HepG2 (cell line): ENCODE data around the gene GSPT1. TPM values are rescaled to one million over a fixed set of nuclear protein-coding genes. Genes with fewer than 3 reads are reported as not detected.
A peak's percentile ranks its signal among the peaks of the same experiment; 100 is the strongest.

ENCODE experiments used
- BCL3 ChIP-seq: sonication (generic); formaldehyde crosslinking; IDR thresholded peaks from 2 replicates; pipeline ENCODE4 v1.5.1; 2020; ENCODE audit warnings: mild to moderate bottlenecking, missing genetic modification reagents, moderate library complexity
- CAMTA2 ChIP-seq: sonication (generic); formaldehyde crosslinking; IDR thresholded peaks from 2 replicates; pipeline ENCODE4 v1.4.0; 2020; ENCODE audit warnings: mild to moderate bottlenecking, missing genetic modification reagents, borderline replicate concordance
- FOXO1 ChIP-seq: sonication (generic); formaldehyde crosslinking; IDR thresholded peaks from 2 replicates; pipeline ENCODE4 v1.4.0; 2020; ENCODE audit warnings: missing genetic modification reagents
- MYPOP ChIP-seq: sonication (generic); formaldehyde crosslinking; IDR thresholded peaks from 2 replicates; pipeline ENCODE4 v1.8.1; 2023; ENCODE audit warnings: mild to moderate bottlenecking, moderate library complexity, missing genetic modification reagents
- RFX1 ChIP-seq: fragments of 450-650 bp; IDR thresholded peaks from 2 replicates; pipeline ENCODE4 v1.6.1; 2017
- RFXANK ChIP-seq: IDR thresholded peaks from 2 replicates; pipeline ENCODE4 v1.6.1; 2016
- SIN3B ChIP-seq: fragments of 150-350 bp; IDR thresholded peaks from 2 replicates; pipeline ENCODE4 v1.6.1; 2014; ENCODE audit warnings: low read length
- SMARCC2 ChIP-seq: fragments of 450-650 bp; IDR thresholded peaks from 2 replicates; pipeline ENCODE4 v1.6.1; 2017; ENCODE audit warnings: antibody characterized with exemption, mild to moderate bottlenecking
- SNAPC5 ChIP-seq: sonication (generic); formaldehyde crosslinking; IDR thresholded peaks from 2 replicates; pipeline ENCODE4 v1.8.1; 2023; ENCODE audit warnings: mild to moderate bottlenecking, missing genetic modification reagents, borderline replicate concordance
- SRSF9 ChIP-seq: fragments of 200-400 bp; formaldehyde crosslinking; IDR thresholded peaks from 2 replicates; pipeline ENCODE4 v1.6.1; 2018; ENCODE audit warnings: borderline replicate concordance, mild to moderate bottlenecking, low read depth, low read length; ENCODE audit not compliant: insufficient read depth, poor library complexity, severe bottlenecking
- ZBTB34 ChIP-seq: sonication (generic); formaldehyde crosslinking; IDR thresholded peaks from 2 replicates; pipeline ENCODE4 v1.8.0; 2022; ENCODE audit warnings: mild to moderate bottlenecking, missing genetic modification reagents
- ZKSCAN1 ChIP-seq: fragments of 150-350 bp; IDR thresholded peaks from 2 replicates; pipeline ENCODE4 v1.6.1; 2014; ENCODE audit warnings: low read length
- ZNF230 ChIP-seq: sonication (generic); formaldehyde crosslinking; IDR thresholded peaks from 2 replicates; pipeline ENCODE4 v1.4.0; 2020; ENCODE audit warnings: mild to moderate bottlenecking, missing genetic modification reagents
- ZNF296 ChIP-seq: sonication (generic); formaldehyde crosslinking; conservative IDR thresholded peaks from 2 replicates; pipeline ENCODE4 v1.5.0; 2020; ENCODE audit warnings: mild to moderate bottlenecking, missing genetic modification reagents
- ZNF333 ChIP-seq: sonication (generic); formaldehyde crosslinking; IDR thresholded peaks from 2 replicates; pipeline ENCODE4 v1.4.0; 2020; ENCODE audit warnings: mild to moderate bottlenecking, missing genetic modification reagents, borderline replicate concordance
- ZNF501 ChIP-seq: sonication (generic); formaldehyde crosslinking; IDR thresholded peaks from 2 replicates; pipeline ENCODE4 v1.5.1; 2020; ENCODE audit warnings: mild to moderate bottlenecking, moderate library complexity, missing genetic modification reagents
- ZNF784 ChIP-seq: sonication (generic); formaldehyde crosslinking; IDR thresholded peaks from 2 replicates; pipeline ENCODE4 v1.5.1; 2020; ENCODE audit warnings: missing genetic modification reagents, mild to moderate bottlenecking, borderline replicate concordance
- ZNF878 ChIP-seq: sonication (generic); formaldehyde crosslinking; IDR thresholded peaks from 2 replicates; pipeline ENCODE4 v1.8.1; 2023; ENCODE audit warnings: mild to moderate bottlenecking, missing genetic modification reagents, moderate library complexity
- ZUFSP ChIP-seq: sonication (generic); formaldehyde crosslinking; IDR thresholded peaks from 2 replicates; pipeline ENCODE4 v1.9.0; 2021; ENCODE audit warnings: missing genetic modification reagents, mild to moderate bottlenecking, borderline replicate concordance
- polyA plus RNA-seq, 8 experiments: library from polyadenylated mRNA; depleted of rRNA in 3 of 8; stranded (reverse) in 7 of 8; unstranded in 1 of 8; fragments of >200 nt; fragmentation: Illumina TruSeq in 4 of 8; extraction: Trizol in 4 of 8; gene quantifications; 2 replicates each; pipeline versions ENCODE4 v1.2.1 to v1.2.3, GENCODE V29; 2011 to 2016; ENCODE audit warnings: low read depth in 4 of 8, missing spikeins in 1 of 8, mixed read lengths in 1 of 8; ENCODE audit not compliant: insufficient read depth in 1 of 8
- total RNA-seq, 5 experiments: library from RNA; depleted of rRNA; stranded (reverse); fragments of >200 nt; fragmentation: Illumina TruSeq; extraction: Trizol; gene quantifications; 2 replicates each; pipeline ENCODE4 v1.2.3, GENCODE V29; 2016; ENCODE audit warnings: low read depth in 1 of 5
- TF ChIP-seq, protein P1 (sequence below): IDR thresholded peaks from 2 replicates; pipeline ENCODE4 v1.6.1; 2012; ENCODE audit warnings: low read depth, low read length, improper control_type of control experiment

The GSPT1 gene
- total and polyA plus RNA-seq, 2 of the 13 experiments (the other 11 are each of a cell fraction or from before 2014, with no cell fraction given) = 120 to 316 TPM

DNA sequence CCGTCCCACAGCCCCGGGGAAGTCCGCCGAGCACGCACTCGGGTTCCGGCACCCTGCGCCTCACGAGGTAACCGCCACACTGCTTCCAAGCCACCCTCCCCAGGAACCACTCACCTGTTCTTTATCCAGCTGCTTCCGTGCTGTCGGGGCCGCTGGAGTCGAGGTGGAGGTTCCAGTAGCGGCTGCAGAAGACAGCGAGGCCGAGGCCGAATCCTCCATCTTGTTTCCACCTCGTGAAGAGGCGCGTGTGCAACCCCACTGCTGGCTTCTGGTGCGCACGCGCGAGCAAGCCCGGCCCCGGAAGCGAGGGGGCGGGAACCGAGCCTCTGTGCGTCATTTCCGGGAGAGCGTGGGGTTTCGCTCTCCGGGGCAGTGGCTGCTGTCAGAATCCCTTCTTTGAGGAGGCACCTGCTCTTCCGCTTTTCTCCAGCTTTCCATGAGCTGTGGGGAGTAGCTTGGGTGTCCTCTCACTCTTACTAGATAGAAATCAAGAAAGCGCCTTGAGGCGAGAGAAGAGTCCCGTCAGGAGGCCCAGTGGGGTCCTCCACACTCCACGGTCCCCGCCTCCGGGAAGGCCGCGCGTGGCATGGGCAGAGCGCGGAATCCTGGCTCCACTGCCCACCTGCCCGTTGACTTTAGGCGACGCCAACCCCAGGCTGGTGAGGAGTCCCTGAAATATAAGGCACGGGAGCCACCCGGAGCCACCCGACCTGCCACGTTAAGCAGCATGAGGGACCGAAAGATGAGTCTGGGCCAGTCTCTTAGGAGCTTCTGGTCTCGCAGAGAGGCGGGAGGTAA lies 64.3 kb downstream of the GSPT1 start, which contains the start of gene RSL1D1 (continued):
- TF ChIP-seq, protein P1, sequence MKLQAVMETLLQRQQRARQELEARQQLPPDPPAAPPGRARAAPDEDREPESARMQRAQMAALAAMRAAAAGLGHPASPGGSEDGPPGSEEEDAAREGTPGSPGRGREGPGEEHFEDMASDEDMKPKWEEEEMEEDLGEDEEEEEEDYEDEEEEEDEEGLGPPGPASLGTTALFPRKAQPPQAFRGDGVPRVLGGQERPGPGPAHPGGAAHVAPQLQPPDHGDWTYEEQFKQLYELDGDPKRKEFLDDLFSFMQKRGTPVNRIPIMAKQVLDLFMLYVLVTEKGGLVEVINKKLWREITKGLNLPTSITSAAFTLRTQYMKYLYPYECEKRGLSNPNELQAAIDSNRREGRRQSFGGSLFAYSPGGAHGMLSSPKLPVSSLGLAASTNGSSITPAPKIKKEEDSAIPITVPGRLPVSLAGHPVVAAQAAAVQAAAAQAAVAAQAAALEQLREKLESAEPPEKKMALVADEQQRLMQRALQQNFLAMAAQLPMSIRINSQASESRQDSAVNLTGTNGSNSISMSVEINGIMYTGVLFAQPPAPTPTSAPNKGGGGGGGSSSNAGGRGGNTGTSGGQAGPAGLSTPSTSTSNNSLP = peak; percentile 16; the same call in 1 of the 2 replicates
- TF ChIP-seq ZNF333 (CRISPR knock-in tag) (peak; percentile 91; the same call in 1 of the 2 replicates), ZNF230 (CRISPR knock-in tag) (peak; percentile 98), ZKSCAN1 (0 out of 2 replicates have a peak, but pooled peaks have one; percentile 64), ZBTB34 (CRISPR knock-in tag) (no peak), ZNF878 (CRISPR knock-in tag) (0 out of 2 replicates have a peak, but pooled peaks have one; percentile 7), ZNF784 (peak; percentile 86), ZUFSP (CRISPR knock-in tag) (no peak), ZNF501 (CRISPR knock-in tag) (peak; percentile 99), MYPOP (CRISPR knock-in tag) (peak; percentile 64; the same call in 1 of the 2 replicates), RFXANK (CRISPR knock-in tag) (peak; percentile 78), SRSF9 (no peak), RFX1 (no peak), FOXO1 (CRISPR knock-in tag) (peak; percentile 82), CAMTA2 (CRISPR knock-in tag) (peak; percentile 26; the same call in 1 of the 2 replicates), BCL3 (CRISPR knock-in tag) (peak; percentile 87), SMARCC2 (no peak; the same call in 1 of the 2 replicates), ZNF296 (CRISPR knock-in tag) (peak; percentile 61; the same call in 1 of the 2 replicates), SIN3B (peak; percentile 74), SNAPC5 (CRISPR knock-in tag) (peak; percentile 75)
